ENCODE data around the gene C12orf56.
"Not testable (repeated sequence)": the region's sequence is repeated elsewhere in the genome, so short reads cannot be mapped to it uniquely, and the experiment has no call there.

Gene C12orf56

GRCh38 chr12:64352181-64352580, 38.4 kb downstream of the C12orf56 start:
- DNase-seq (ENCODE audit: extremely low read depth, low read depth), result no peak
- no peak for TF ChIP-seq CTCF (IDR thresholded peaks at IDR 0.05; ENCODE audit: low read depth, low read length, missing control alignments)
- H3K4me3 ChIP-seq (replicated peaks; ENCODE audit: low read depth, low read length), result no peak overlapping the region

- H3K4me3 ChIP-seq (replicated peaks; ENCODE audit: low read depth, low read length), result no peak overlapping the region
- TF ChIP-seq CTCF (IDR thresholded peaks at IDR 0.05; ENCODE audit: low read depth, low read length, missing control alignments), result no peak
- no peak for DNase-seq (ENCODE audit: extremely low read depth, low read depth)
These were observed 39.3 kb downstream of the C12orf56 start for GRCh38 chr12:64351265-64351664.

GRCh38 chr12:64347630-64348029, 42.9 kb downstream of the C12orf56 start:
- no peak overlapping the region for H3K4me3 ChIP-seq (replicated peaks; ENCODE audit: low read depth, low read length)
- no peak for TF ChIP-seq CTCF (IDR thresholded peaks at IDR 0.05; ENCODE audit: low read depth, low read length, missing control alignments)
- DNase-seq (ENCODE audit: extremely low read depth, low read depth), result no peak

- DNase-seq (ENCODE audit: extremely low read depth, low read depth); H3K4me3 ChIP-seq (replicated peaks; ENCODE audit: low read depth, low read length): not testable (repeated sequence)
These were observed 45.9 kb downstream of the C12orf56 start for GRCh38 chr12:64344631-64345030.

- not testable (repeated sequence) for DNase-seq (ENCODE audit: extremely low read depth, low read depth); H3K4me3 ChIP-seq (replicated peaks; ENCODE audit: low read depth, low read length)
These were observed 50.0 kb downstream of the C12orf56 start for GRCh38 chr12:64340546-64340945.

- no peak for TF ChIP-seq CTCF (IDR thresholded peaks at IDR 0.05; ENCODE audit: low read depth, low read length, missing control alignments)
- no peak overlapping the region for H3K4me3 ChIP-seq (replicated peaks; ENCODE audit: low read depth, low read length)
- no peak for DNase-seq (ENCODE audit: extremely low read depth, low read depth)
These were observed 54.6 kb downstream of the C12orf56 start for GRCh38 chr12:64335886-64336466.

GRCh38 chr12:64332938-64333337, 57.6 kb downstream of the C12orf56 start:
- H3K4me3 ChIP-seq (replicated peaks; ENCODE audit: low read depth, low read length), result no peak overlapping the region
- no peak for DNase-seq (ENCODE audit: extremely low read depth, low read depth)
- no peak for TF ChIP-seq CTCF (IDR thresholded peaks at IDR 0.05; ENCODE audit: low read depth, low read length, missing control alignments)

- H3K4me3 ChIP-seq (replicated peaks; ENCODE audit: low read depth, low read length), result no peak overlapping the region
- TF ChIP-seq CTCF (IDR thresholded peaks at IDR 0.05; ENCODE audit: low read depth, low read length, missing control alignments), result no peak
- DNase-seq (ENCODE audit: extremely low read depth, low read depth), result no peak
These were observed 58.3 kb downstream of the C12orf56 start for GRCh38 chr12:64332296-64332695.

GRCh38 chr12:64329031-64329710, 61.4 kb downstream of the C12orf56 start:
- not testable (repeated sequence) for DNase-seq (ENCODE audit: extremely low read depth, low read depth); H3K4me3 ChIP-seq (replicated peaks; ENCODE audit: low read depth, low read length)

Measured in HFF-Myc (cell line).